EH (cell line): Measurements from ENCODE around the gene FCN1.
A peak's percentile ranks its signal among the peaks of the same experiment; 100 is the strongest.

Experiments used
- DNase-seq: peaks from one replicate; pipeline ENCODE4 v3.0.0-alpha.2; 2015; ENCODE audit warnings: low read depth

The FCN1 gene

DNA sequence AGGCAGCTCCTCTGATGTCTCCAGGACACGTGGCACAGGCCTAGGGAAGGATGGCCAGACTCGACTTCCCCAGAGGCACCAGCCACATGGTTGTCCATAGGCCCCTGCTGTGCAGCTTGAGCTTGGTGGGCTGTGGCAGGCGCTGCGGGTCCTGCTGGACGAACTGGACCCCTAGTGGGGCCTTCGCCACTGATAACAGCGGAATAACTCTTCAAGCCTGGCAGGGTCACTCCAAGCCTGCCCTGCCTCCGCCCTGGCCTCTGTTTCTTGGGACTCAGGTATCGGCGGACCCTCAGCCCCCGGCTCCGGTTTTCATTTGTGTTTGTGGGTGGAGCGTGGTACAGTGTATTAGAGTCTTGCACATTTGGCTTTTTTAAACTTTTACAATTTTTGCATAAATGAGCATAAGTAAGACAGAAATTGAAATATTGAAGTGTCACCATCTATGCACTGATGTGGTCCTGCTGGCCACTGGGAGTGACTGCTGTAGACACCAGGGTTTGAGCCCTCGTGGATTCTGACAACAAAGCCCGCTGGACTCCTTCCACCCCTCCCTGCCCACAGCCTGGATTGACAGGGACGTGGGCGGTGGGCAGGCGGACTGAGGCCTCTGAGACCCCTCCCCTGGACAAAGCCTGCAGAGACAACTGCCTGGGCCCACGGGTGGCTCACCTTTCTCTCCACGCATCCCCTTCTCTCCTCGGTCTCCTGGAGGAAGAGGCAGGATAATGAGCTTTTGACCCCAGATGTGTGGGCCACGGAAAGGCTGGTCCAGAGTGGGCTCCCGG lies 3.8 kb downstream of the FCN1 start:
- DNase-seq: no peak

DNA sequence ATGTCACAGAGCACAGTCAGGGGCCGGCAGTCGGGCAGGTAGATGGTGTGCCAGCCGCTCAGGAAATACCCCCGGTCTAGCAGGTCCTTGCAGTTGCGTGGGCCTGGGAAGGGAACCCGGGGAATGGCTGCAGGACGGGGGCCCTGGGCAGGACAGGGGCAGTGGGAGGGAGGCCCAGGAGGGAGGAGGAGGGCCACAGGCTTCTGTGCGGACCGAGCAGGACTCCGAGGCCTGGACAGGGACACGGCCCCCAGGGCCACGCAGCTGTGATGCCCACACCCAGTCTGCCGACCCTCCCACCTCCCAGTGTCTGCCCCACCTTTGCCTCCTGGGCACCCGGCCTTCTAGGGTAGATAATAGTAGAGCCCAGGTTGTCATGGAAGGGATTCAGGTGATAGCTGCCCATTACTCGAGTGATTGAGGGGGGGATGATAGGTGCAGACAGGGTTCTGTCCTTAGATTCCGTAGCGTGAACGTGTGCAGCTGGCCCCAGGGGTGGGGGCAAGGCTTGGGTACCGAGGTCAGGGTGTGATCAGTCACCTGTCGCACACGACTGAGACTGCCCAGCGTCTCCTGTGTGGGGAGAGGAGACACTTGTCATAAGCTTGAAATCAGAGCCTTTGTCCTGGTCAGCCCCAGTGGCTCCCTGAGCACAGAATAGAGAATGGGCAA lies 4.5 kb downstream of the FCN1 start:
- no peak for DNase-seq

DNA sequence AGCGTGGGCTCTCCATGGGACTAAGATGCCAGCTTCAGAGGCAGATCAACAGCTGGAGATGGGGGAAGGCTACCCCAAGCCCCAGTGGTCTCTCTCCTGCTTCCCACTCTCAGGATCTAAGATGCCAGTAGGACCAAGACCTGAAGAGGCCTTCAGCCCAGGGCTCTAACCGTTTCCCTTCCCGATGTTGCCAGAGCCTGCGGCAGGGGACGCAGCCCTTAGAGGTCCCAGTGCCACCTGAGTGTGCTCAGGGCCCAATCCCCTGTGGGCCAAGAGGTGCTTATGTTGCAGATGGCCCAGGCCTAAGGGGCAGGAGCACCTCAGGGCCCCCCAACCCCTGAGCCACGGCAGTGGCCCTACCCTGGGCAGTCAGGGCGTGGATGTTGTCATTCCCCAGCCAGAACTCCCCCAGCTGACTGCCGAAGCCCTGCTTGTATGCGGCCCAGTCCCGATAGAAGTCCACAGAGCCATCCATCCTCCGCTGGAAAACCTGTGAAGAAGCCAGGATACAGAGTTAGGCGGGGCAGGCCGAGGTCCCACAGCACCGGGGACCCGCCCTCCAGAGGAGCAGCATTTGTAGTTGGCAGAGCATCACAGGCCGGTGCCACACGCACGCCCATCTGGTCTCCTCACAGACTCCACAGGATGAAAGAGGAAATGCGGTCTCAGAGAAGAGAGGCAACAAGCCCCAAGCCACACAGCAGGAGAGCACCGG lies 5.4 kb downstream of the FCN1 start:
- no peak for DNase-seq

DNA sequence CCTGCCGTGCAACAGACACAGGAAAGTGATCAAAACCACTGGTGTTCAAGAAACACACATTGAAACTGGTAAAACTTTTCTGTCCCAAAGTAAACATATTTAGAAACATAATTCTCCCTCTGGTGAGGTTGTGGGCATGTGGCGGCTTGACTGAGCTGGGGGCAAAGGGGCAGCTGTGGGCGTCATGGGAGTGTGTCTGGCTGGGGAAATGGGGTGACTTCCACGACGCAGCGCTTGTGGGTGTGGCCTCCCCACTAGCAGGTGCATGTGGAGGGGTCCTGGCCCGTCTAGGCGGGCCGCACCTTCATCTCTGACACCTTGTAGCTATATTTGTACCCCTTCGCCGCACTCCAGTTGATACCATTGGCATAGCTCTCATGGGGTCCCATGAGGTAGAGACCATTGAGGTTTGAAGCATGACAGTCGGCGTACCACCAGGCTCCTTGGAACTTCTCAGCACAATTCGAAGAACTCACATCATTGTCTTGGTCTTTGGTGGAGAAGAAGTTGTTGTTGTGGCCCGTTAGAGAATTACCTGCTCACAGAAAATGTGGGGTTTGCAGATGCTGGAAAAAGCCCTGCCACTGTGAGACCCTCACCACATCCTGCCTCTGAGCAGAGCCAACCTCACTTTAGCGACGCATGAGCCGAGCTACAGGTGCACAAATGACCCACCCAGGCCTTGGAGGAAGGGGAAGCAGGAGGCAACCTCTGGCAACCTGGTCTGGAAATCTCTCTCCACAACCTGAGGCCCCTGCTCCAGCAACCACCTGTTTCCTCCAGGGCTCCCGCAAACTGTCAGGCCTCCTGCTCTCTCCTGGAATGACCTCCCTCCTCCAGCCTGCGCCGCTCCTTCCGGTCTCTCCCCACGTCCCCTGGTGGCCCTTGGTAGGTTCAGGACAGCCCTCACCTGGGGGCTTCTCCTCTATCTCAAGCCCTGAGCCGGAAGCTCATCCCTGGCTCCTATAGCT lies 7.9 kb downstream of the FCN1 start:
- DNase-seq: no peak

DNA sequence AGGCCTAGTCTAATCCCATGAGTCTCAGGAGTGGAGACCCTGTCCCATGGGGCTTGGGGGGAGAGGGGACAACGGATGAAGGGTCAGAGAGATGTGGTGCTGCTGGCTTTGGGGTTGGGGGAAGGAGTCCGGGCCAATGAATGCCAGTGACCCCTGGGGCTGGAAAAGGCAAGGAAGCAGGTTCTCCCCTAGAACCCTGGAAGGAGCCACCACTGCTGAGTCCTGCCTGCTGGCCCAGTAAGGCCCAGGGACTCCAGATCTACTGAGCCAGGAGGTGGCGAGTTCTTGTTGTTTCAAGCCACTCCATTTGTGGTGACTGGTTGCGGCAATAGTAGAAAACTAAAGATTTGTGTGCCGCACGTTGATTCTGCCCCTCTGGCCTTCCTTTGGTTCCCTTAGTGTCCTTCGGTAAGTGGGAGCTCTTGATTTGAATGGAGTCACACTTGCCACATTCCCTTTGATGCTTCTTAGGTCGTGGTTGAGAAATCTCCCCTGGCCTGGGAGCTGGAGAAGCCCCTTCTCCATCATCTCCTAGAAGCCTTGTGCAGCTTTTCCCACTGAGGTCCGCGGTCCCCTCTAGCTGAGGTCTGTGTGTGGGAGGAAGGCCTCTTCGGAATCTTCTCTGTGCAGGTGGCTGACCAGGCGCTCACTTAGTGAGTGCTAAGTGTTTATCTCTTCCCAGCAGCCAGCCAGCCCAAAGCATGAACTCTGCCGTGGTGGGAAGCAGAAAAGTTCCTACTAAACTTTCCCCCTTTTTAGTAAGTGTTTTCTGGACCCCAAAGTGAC lies 9.0 kb downstream of the FCN1 start:
- no peak for DNase-seq

DNA sequence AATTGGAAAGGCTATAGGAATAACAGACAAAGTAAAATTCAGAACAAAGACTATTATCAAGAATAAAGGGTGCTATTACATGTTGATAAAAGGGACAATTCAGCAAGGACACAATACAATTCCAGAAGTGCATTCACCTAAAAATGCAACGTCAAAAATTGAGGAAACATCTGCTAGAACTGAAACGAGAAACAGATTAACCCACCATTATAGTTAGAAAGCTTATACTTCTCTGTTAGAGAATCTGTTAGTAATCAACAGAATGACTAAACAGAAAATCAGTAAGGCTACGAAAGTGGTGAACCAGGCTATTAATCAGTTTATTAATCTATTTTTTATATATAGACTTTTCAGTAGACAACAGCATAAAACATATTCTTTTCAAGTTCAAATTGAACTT lies 14.8 kb downstream of the FCN1 start:
- no peak for DNase-seq

DNA sequence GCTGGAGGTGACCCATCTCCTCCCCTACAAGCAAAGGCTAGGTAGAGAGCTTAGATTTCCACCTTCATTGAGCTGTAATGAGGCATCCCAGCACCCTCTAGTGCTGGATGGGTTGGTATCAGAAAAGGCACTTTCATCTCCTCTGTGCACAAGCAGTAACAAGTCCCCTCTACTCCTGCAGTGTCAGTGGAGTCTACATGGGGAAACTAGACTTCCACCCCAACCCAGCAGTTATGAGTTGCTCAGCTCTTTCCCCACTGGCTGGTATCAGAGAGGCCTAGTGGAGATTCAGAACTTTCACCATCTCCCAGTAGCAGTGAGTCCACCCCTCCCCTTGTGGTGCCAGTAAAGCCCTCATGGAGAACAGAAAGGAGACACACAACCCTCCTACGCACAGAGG lies 17.9 kb downstream of the FCN1 start:
- DNase-seq: no peak

DNA sequence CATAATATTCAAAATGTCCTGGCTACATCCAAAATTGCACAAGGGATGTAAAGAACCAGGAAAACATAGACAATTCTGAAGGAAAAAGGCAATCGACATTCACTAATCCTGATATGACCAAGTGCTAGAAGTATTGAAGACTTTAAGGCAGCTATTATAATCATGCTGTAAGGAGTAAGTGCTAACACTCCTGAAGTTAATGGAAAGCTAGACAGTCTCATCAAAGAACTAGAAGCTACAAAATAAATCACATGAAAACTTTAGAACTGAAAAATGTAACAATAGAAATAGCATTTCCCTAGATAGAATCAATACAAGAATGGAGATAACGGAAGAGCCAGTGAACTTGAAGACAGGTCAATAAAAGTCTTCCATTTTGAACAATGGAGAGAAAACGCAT lies 18.5 kb downstream of the FCN1 start:
- DNase-seq: no peak

DNA sequence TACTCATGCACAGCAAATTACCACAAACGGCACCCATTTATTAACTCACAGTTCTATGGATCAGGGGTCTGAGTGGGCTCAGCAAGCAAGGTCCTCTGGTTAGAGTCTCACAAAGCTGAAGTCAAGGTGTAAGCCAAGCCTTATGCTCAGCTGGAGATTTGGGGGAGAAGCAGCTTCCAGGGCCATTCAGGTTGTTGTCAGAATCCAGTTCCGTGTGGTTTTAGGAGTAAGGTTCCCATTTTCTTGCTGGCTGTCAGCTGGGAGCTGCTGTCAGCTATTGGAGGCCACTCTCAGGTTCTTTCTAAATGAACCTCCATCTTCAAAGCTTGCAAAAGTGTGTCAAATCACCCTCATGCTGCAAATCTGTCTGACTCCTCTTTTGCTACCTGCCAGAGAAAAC lies 19.4 kb downstream of the FCN1 start:
- no peak for DNase-seq

DNA sequence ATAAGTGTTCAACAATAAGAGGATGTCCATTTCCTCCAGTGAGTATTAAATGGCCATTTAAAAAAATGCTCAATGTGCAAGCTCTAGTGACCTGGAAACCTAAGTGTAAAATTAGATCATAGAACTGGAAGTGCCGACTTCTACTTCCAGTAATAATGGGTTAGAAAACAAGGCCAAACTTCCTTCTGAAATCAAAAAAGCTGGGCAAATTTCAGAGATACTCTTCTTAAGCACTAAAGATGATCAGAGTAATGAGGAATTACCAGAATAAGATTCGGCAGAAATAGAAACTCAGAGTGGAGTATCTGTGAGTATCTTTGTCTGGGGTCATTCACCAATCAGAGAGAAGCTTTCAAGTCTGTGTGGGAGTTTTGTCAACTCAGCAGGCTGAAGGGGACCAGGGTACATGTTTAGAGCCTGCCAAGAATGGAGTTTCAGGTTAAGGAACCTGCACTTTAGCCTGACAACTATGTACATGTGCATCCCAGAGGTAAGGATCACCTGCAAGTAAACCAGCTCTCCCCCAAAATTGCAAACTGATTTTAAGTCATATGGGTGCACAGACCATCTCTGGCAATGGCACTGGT lies 20.0 kb downstream of the FCN1 start:
- DNase-seq: no peak

DNA sequence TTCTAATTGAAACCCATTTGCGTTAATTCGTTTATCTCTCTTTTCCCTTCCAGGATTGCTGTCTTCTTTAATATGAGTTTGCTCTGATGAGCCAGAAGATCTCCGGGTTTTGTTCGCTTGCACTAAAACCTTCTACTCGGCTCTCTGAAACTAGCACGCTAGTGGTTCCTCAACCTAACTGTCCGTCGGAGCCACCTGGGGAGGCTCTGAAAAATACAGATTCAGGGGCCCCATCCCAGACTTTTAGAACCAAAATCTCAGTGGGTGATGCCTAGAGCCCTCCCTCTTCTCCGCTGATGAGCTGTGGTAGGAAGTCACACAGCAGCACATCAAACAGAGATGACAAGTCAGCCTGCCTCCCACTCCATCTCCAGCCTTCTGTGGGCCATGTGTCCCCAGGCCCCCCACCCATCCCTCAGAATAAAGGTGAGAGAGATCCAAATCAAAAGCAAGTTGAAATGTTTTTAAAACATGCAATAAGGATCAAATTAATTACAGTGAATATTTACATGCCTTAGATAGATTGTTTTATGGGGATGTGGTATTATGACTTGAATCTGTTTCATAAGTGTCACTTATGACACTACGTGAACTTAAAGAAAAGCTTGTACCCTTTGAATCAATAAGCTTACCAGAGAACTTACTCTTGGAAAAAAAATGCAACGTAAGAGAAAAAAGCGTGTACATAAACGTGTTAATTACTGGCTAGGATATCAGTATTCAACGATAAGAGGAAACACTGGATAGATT lies 20.7 kb downstream of the FCN1 start:
- no peak for DNase-seq

DNA sequence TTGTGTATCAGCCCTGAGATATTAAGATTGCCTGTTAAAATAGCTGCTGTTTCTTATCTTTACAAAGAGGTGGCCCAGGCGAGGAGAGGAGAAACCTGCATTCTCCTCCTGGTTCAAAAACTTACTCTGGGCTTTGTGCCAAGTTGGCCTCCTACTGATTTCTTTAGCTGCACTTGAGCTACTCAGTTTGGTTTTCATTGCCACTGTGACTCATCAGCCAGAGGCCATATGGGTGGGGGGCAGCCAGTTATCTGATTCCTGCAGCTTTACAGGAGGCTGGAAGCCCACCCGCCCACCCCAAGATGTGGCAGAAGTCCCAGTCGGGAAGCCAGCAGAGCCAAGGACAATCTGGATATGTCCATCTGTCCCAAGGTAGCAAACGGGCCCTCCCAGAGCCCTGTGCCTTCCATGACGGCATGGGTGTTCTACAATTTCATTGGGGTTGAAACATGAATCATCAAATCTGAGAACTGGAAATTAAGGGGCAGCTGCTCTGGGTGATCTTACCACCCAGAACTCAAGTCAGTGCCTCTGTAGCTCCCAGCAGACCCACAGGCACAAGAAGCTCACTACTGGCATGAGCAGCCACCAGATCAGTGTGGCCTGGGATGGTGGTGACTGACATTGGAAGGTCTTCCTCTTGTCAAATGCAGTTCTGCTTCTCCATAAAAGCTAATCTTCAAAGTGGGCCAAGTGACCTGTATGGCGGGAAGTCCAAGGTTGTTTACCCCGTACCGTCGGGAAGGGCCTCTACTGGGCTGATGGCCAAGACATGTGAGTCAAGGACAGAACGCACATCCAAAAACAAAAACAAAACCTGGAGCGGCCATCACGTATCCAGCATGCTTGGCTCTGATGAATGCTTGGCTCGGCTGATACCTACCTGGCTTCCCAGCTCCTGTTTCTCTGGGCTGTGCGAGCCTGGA lies 21.5 kb downstream of the FCN1 start:
- DNase-seq: peak; percentile 82

DNA sequence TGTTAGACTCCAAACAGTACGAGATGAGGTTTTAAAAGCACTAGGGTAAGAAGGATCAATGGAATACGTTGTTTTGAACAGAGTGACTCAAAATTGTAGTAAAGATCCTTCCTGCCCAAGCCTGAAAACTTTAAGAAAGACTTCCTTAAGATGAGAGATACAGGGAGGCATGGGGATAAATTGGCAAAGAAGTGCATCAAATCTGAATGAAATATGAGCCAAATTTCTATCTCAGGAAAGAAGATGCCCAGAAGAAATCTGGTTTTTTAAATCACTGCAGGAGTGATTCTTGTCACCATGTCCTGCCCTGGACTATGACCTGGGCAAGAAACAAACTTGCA lies 22.2 kb downstream of the FCN1 start:
- no peak for DNase-seq

DNA sequence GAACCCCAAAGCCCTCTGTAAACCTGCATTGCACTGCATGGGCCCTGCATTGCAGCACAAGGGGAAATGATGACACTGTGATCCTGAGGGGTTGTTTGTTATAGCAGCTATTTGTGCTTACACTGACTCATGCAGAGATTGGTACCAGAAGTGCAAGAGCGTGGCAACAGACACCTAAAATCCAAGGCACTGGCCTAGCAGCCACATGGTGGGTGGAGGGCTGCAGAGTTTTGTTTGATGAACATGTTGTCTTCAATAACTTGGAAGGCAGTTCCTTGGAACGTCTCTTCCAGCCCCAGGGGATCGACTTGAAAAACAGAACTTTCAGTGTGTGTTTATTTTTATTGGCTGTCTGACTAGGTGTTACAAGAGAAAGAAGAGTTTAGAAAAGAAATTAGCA lies 22.6 kb downstream of the FCN1 start:
- peak; percentile 40 for DNase-seq

DNA sequence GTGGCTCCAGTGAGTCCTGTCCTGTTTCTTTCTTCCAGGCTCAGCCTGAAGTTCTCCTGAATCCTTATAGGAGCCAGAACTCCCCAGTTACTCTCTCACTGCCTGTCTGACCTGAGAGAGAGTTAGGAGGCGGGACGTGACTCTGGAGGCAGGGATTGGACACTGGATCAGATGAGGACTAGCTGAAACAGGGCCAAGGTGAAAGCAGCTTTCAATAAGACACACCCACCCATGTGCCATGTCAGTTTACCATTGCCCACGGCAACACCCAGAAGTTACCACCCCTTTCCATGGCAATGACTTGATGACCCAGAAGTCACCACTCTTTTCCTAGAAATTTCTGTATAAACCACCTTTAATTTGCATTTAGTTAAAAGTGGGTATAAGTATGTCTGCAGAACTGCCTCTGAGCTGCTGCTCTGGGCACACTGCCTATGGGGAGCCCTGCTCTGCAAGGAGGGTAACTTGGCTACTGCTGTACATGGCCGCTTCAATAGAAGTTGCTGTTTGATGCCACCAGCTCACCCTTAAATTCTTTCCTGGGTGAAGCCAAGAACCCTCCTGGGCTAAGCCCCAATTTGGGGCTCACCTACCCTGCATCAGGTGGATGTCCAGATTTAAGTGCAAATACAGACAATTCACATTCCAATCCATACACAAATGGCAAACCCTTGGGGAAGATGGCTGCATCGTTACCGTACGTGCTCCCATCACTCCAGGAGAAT lies 23.4 kb downstream of the FCN1 start:
- DNase-seq: no peak

DNA sequence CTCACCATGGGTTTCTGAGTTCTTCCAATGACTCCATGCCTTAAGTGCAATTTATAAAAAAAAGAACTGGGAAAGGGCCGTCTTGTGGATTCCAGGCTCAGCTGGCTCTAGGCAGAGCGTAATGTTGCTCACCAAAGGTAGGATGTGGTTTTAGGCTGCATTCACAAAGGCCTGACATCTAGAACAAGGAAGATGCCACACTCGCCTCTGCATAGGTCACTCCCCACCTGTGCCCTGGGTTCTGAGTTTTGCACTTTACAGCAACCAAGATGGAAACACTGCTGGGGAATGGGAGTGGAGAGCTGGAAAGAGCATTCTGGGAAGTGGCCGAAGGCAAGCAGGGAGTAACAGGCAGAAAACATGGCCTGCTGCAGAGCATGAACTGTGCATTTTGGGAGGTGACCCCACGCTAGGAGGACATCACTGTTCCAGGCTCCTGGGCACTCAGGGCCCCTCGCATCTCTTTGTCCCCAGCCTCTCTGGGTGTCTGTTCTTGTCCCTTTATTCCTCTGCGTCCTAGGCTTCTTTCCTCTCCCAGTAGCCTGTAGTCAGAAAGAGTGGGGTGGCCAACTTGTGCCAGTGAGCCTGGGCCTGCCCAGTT lies 24.8 kb downstream of the FCN1 start:
- no peak for DNase-seq

DNA sequence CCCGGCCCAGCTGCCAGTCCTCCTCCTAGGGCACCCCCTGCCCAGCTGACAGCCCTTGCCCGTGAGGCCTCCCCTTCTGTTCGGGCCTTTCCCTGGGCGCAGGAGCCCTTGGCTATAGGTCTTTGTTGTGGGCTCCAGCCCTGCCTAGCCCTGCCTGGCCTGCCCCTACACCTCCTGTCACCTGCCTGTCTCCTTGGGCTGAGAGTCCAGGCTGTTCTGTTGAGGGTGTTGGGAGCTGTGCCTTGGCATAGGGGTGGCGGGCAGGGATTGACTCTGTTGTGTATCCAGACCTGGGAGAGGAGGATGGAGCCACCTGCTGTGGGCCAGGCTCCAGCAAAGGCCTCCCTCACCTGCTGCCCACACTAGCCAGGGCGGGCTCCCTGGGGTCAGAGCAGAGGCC lies 25.5 kb downstream of the FCN1 start:
- DNase-seq: no peak

DNA sequence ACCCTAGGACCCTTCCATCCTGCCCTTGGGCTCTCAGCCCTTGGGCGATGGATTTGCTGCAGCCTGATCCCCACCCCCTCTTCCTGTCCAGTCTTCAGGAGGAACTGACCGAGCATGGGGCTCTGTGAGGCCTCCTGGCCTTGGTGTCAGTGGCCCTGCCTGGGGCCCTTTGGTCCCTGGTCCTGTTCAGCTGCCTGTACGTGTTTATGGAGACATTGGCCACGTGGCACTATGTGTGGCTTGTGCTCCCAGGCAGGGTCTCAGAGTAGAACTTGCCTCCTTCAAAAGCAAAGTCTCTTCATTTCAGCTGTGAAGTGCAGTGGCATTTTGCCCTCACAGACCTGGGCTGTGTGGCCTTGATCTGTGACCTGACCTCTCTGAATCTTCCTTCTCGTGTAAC lies 26.0 kb downstream of the FCN1 start:
- no peak for DNase-seq
